ENCODE data around the gene PTPRM.

GRCh38 chr18:7775843-7776242 is 208.7 kb downstream of the PTPRM start:
- no peak for TF ChIP-seq POLR2AphosphoS5 (IDR thresholded peaks at IDR 0.05; ENCODE audit: low read depth, low read length)
- TF ChIP-seq POLR2A (IDR thresholded peaks at IDR 0.05; ENCODE audit: low read depth, low read length), result no peak
- no peak for TF ChIP-seq TAF1 (IDR thresholded peaks at IDR 0.05; ENCODE audit: low read depth, low read length)
- TF ChIP-seq POU2F2 (IDR thresholded peaks at IDR 0.05; ENCODE audit: low read depth, low read length), result no peak

Data from GM12891 (cell line).